GM18909 (cell line): ENCODE results near the gene COL6A3.

Source experiments
- ATAC-seq: cut with Tn5 transposase; IDR thresholded peaks from one replicate; pipeline ENCODE4 v1.9.1; 2021; ENCODE audit warnings: mild to moderate bottlenecking; ENCODE audit not compliant: unreplicated experiment, poor library complexity

COL6A3 gene

DNA sequence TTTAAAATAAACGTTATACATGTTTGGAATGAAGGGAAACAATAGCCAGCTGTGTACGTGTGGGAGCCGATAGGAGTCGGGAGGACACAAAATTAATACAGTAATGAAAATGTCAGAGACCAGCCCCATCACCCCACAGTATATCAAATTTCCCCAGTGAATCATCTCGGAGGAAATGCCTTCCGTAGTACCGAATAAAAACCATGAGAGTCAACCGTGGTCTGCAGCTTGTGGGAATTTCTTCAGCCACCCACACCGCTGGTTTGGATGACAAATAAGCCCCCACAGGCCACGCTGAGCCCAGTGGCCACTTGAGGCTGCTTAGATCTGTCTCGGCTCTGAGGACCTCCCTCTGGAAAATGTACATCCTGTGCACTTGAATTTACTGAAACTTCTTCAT is 133.7 kb downstream of the COL6A3 start:
- no peak for ATAC-seq

GRCh38 chr2:237279012-237279768 is 134.8 kb downstream of the COL6A3 start:
- no peak for ATAC-seq

DNA sequence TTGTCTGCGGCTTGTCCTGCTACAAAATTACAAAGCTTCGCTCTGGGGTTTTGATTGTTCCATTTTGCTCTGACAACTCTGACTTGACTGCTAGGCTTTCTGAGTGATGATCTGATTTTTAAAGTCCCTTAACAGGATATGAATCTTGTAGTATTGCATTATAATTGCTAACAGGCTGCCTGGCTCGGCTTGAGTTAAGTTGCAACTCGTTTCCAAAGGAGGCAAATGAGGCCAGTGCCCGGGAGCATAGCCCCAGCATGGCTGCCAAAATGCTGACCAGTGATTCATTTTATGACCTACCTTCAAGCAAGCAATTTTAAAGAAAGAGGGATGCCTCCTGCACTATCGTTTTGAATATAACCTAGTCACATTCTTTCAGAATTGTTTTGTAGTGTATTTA is 135.4 kb downstream of the COL6A3 start:
- ATAC-seq = no peak

DNA sequence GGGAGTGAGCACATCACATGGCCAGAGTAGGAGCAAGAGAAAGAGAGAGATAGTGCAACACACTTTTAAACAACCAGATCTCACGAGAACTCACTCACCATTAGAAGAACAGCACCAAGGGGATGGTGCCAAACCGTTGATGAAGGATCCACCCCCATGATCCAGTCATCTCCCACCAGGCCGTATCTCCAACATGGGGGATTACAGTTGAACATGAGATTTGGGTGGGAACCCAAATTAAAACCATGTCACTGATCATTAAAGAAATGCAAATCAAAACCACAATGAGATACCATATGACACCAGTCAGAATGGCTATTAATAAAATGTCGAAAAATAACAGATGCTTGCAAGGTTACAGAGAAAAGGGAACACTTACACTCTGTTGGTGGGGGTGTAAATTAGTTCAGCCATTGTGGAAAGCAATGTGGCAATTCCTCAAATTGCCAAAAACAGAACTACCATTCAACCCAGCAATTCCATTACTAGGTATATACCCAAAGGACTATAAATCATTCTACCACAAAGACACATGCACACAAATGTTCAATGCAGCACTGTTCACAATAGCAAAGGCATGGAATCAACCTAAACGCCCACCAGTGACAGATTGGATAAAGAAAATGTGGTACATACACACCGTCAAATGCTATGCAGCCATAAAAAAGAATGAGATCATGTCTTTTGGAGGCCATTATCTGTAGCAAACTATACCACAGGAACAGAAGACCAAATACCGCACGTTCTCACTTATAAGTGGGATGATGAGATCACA is 137.1 kb downstream of the COL6A3 start:
- no peak for ATAC-seq
